Measurements from ENCODE around the gene GRAMD2A. TPM values are rescaled to one million over a fixed set of nuclear protein-coding genes. Genes with fewer than 3 reads are reported as not detected.
A peak's percentile ranks its signal among the peaks of the same experiment; 100 is the strongest.

The GRAMD2A gene
- total and polyA plus RNA-seq, 2 experiments from 2014 or later, result 4.4 to 4.6 TPM

GRCh38 chr15:72141171-72142084 lies 56.2 kb downstream of the GRAMD2A start:
- Histone ChIP-seq H3K9me3 (ENCODE audit: low read depth) (no peaks in the 10 kb centered on the region), H3K4me2 (peak overlapping the region; percentile 28), H3K27me3 (no peaks in the 10 kb centered on the region), H3K36me3 (replicated peaks; ENCODE audit: insufficient read depth, low read depth) (no peaks in the 10 kb centered on the region), H3K4me1 (ENCODE audit: insufficient read depth) (peaks cover 9% of the 10 kb centered on the region), H3K79me2 (no peaks in the 10 kb centered on the region), H4K20me1 (ENCODE audit: insufficient read depth, poor library complexity, severe bottlenecking) (no peaks in the 10 kb centered on the region), H3K4me3 (no peak overlapping the region), H2AFZ (no peak overlapping the region), H3K27ac (no peak overlapping the region), H3K9me2 (replicated peaks; ENCODE audit: insufficient read depth) (no peaks in the 10 kb centered on the region)
- DNase-seq (ENCODE audit: low spot score), result no peak
- 61% methylated on average over 4 of the region's 4 CpGs for WGBS (ENCODE audit: low lambda C conversion rate, missing lambda C conversion rate)
- TF ChIP-seq CTCF (IDR thresholded peaks at IDR 0.05; ENCODE audit: poor library complexity) (no peak), EZH2 (IDR thresholded peaks at IDR 0.05; ENCODE audit: borderline replicate concordance) (no peak)

- DNase-seq (ENCODE audit: low spot score), result no peak
- H3K4me2 ChIP-seq, result no peak overlapping the region
- TF ChIP-seq CTCF (IDR thresholded peaks at IDR 0.05; ENCODE audit: poor library complexity) (no peak), EZH2phosphoT487 (IDR thresholded peaks at IDR 0.05; ENCODE audit: low read depth, severe bottlenecking, unreplicated experiment) (no peak), EZH2 (IDR thresholded peaks at IDR 0.05; ENCODE audit: borderline replicate concordance) (no peak)
These were observed 57.5 kb downstream of the GRAMD2A start for GRCh38 chr15:72140088-72140487.

GRCh38 chr15:72139667-72140066 lies 57.9 kb downstream of the GRAMD2A start:
- Histone ChIP-seq H3K27ac (no peak overlapping the region), H3K79me2 (no peaks in the 10 kb centered on the region), H3K9me2 (replicated peaks; ENCODE audit: insufficient read depth) (no peaks in the 10 kb centered on the region), H3K4me3 (no peak overlapping the region), H3K36me3 (replicated peaks; ENCODE audit: insufficient read depth, low read depth) (no peaks in the 10 kb centered on the region), H3K27me3 (no peaks in the 10 kb centered on the region), H3K4me1 (ENCODE audit: insufficient read depth) (peaks cover 9% of the 10 kb centered on the region), H3K9me3 (ENCODE audit: low read depth) (no peaks in the 10 kb centered on the region), H3K4me2 (no peak overlapping the region), H2AFZ (no peak overlapping the region), H4K20me1 (ENCODE audit: insufficient read depth, poor library complexity, severe bottlenecking) (no peaks in the 10 kb centered on the region)
- TF ChIP-seq CTCF (IDR thresholded peaks at IDR 0.05; ENCODE audit: poor library complexity) (no peak), EZH2phosphoT487 (IDR thresholded peaks at IDR 0.05; ENCODE audit: low read depth, severe bottlenecking, unreplicated experiment) (no peak), EZH2 (IDR thresholded peaks at IDR 0.05; ENCODE audit: borderline replicate concordance) (no peak)
- no peak for DNase-seq (ENCODE audit: low spot score)
- WGBS (ENCODE audit: low lambda C conversion rate, missing lambda C conversion rate), result 94% methylated on average over 4 of the region's 4 CpGs

More at GRCh38 chr15:72140088-72140487, 57.5 kb downstream of the GRAMD2A start:
- Histone ChIP-seq H3K9me3 (ENCODE audit: low read depth) (no peaks in the 10 kb centered on the region), H4K20me1 (ENCODE audit: insufficient read depth, poor library complexity, severe bottlenecking) (no peaks in the 10 kb centered on the region), H3K4me3 (no peak overlapping the region), H3K4me1 (ENCODE audit: insufficient read depth) (peaks cover 9% of the 10 kb centered on the region), H3K79me2 (no peaks in the 10 kb centered on the region), H3K27me3 (no peaks in the 10 kb centered on the region), H3K9me2 (replicated peaks; ENCODE audit: insufficient read depth) (no peaks in the 10 kb centered on the region), H3K27ac (no peak overlapping the region), H2AFZ (no peak overlapping the region), H3K36me3 (replicated peaks; ENCODE audit: insufficient read depth, low read depth) (no peaks in the 10 kb centered on the region)
- WGBS (ENCODE audit: low lambda C conversion rate, missing lambda C conversion rate), result 82% methylated on average over 3 of the region's 3 CpGs
